Amniotic stem cell (primary cell): ENCODE measurements around the gene LMO4.

Experiments
- DNase-seq: peaks from one replicate; lab custom pipeline; 2025; lab: John Stamatoyannopoulos, UW

Gene LMO4

GRCh38 chr1:87327376-87328271, 1.1 kb upstream of the LMO4 start:
- DNase-seq, result no peak

GRCh38 chr1:87329051-87329525, 408 bp downstream of the LMO4 start:
- no peak for DNase-seq

- no peak for DNase-seq
Measured at GRCh38 chr1:87329526-87330056, 911 bp downstream of the LMO4 start.

- peak; percentile 20 for DNase-seq
Measured at GRCh38 chr1:87330057-87330884, 1.6 kb downstream of the LMO4 start.

- no peak for DNase-seq
Measured at GRCh38 chr1:87330885-87331364, 2.2 kb downstream of the LMO4 start.

- no peak for DNase-seq
Measured at GRCh38 chr1:87331365-87332241, 2.9 kb downstream of the LMO4 start.

GRCh38 chr1:87333692-87334347, 5.1 kb downstream of the LMO4 start:
- no peak for DNase-seq

- no peak for DNase-seq
Measured at GRCh38 chr1:87334351-87335174, 5.9 kb downstream of the LMO4 start.

- DNase-seq, result no peak
Measured at GRCh38 chr1:87335175-87335884, 6.7 kb downstream of the LMO4 start.

GRCh38 chr1:87336623-87337067, 8.0 kb downstream of the LMO4 start:
- DNase-seq, result no peak

- DNase-seq, result no peak
Measured at GRCh38 chr1:87337606-87338005, 8.9 kb downstream of the LMO4 start.

- no peak for DNase-seq
Measured at GRCh38 chr1:87338566-87338965, 9.9 kb downstream of the LMO4 start.

- no peak for DNase-seq
Measured at GRCh38 chr1:87344231-87344630, 15.6 kb downstream of the LMO4 start.

- DNase-seq, result no peak
Measured at GRCh38 chr1:87346130-87346814, 17.6 kb downstream of the LMO4 start.

GRCh38 chr1:87348341-87349019, 19.8 kb downstream of the LMO4 start:
- no peak for DNase-seq

- DNase-seq, result no peak
Measured at GRCh38 chr1:87349036-87349435, 20.4 kb downstream of the LMO4 start.

GRCh38 chr1:87355894-87356293, 27.2 kb downstream of the LMO4 start:
- no peak for DNase-seq

- DNase-seq, result no peak
Measured at GRCh38 chr1:87356591-87356990, 27.9 kb downstream of the LMO4 start.
